ENCODE measurements around the gene GSDMA.
"Not testable (repeated sequence)": the region's sequence is repeated elsewhere in the genome, so short reads cannot be mapped to it uniquely, and the experiment has no call there.

GSDMA gene

DNA sequence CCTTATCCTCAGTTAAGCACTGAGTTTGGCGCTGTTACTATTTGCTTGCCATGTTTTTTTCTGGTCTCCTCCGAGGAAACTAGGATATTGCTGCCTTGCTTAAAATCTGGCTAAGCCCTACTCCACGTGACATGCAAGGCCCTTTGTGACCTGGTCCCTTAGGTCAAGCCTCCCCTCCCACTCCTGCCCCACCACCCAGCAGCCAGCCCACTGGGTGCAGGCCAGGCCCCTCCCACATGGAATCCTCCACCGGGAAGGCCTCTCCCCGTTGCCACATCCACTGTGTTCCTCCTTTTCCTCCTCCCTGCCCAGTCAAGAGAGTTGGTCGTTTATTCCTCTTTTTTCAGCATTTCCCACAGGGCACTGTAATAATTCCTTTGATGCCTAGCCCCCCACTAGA is 34.0 kb downstream of the GSDMA start:
- no peak for DNase-seq (ENCODE audit: low read depth)

DNA sequence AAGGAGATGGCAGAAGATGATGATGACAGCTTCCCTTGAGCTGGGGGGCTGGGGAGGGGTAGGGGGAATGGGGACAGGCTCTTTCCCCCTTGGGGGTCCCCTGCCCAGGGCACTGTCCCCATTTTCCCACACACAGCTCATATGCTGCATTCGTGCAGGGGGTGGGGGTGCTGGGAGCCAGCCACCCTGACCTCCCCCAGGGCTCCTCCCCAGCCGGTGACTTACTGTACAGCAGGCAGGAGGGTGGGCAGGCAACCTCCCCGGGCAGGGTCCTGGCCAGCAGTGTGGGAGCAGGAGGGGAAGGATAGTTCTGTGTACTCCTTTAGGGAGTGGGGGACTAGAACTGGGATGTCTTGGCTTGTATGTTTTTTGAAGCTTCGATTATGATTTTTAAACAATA is 34.7 kb downstream of the GSDMA start:
- no peak for DNase-seq (ENCODE audit: low read depth)

DNA sequence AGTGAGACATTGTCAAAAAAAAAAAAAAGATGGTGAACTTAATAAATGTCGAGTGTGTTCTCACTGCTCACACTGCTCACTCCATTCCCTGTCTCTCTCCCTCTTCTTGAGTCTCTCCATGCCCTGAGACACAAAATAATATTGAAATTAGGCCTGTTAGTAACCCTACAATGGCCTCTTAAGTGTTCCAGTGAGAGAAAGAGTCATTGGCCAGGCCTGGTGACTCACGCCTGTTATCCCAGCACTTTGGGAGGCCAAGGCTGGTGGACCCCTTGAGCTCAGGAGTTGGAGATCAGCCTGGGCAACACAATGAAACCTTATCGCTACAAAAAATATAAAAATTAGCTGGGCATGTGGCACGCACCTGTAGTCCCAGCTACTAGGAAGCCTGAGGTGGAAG is 36.3 kb downstream of the GSDMA start:
- DNase-seq (ENCODE audit: low read depth): no peak

DNA sequence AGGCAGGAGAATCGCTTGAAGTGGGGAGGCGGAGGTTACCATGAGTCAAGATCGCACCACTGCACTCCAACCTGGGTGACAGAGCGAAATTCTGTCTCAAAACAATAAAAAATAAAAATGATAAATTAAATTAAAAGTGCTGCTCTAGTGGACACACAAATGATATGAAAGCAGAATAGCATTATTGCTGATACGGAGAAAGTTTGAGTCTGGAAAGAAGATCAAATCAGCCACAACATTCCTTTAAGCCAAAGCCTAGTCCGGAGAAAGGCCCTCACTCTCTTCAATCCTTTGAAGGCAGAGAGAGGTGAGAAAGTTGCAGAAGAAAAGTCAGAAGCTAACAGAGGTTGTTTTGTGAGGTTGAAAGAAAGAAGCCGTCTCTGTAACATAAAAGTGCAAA is 37.4 kb downstream of the GSDMA start:
- DNase-seq (ENCODE audit: low read depth): no peak

DNA sequence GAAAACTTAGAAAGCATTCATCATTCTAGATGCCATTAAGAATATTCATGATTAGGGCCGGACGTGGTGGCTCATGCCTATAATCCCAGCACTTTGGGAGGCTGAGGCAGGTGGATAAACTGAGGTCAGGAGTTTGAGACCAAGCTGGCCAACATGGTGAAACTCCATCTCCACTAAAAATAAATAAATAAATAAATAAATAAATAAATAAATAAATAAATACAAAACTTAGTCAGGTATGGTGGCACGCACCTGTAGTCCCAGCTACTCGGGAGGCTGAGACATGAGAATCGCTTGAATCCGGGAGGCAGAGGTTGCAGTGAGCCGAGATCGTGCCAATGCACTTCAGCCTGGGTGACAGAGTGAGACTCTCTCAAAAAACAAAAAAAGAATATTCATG is 38.5 kb downstream of the GSDMA start:
- DNase-seq (ENCODE audit: low read depth): not testable (repeated sequence)

DNA sequence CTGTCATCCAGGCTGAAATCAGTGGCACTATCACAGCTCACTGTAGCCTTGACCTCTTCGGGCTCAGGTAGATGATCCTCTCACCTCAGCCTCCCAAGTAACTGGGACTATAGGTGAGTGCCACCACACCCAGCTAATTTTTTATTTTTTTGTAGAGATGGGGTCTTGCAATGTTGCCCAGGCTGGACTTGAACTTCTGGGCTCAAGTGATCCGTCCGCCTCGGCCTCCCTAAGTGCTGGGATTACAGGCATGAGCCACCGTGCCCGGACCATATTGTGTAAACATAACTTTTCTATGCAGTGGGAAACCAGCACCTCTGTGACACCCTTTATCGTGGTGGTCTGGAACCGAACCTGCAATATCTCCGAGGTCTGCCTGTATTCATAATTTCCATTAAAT is 41.3 kb downstream of the GSDMA start:
- DNase-seq (ENCODE audit: low read depth): no peak

DNA sequence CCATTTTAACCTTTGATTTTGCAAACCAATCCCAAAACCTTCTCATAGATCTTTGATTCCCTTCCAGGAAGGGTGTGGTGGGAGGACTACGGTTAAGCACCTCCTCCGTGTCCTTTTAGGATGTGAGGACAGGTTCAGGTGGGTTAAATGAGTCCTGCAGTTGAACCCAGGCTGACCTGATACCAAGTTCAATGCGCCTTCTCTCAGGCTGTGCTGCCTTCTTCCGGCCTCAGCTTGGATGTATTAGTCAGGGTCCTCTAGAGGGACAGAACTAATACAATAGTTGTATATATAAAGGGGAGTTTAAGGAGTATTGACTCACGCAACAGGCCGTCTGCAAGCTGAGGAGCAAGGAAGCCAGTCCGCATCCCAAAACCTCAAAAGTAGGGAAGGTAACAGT is 41.9 kb downstream of the GSDMA start:
- DNase-seq (ENCODE audit: low read depth): no peak

DNA sequence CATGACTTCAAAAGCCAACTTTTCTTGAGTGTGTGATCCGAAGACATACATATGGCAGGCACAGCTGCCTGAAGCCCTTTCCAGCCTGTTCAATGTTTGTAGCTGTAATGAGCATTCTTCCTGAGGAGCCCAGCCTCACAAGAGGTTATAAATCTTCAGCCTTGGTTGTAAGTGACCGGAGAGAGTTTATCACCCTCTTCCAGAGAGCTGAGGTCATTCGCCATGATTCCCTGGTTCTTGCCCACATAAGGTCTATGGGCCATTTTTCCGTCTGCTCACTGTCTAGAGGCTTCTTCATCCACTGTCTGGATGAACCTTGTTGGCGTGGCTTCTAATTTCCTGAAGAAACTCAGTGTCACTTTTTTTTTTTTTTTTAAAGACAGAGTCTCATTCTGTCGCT is 42.7 kb downstream of the GSDMA start:
- no peak for DNase-seq (ENCODE audit: low read depth)

DNA sequence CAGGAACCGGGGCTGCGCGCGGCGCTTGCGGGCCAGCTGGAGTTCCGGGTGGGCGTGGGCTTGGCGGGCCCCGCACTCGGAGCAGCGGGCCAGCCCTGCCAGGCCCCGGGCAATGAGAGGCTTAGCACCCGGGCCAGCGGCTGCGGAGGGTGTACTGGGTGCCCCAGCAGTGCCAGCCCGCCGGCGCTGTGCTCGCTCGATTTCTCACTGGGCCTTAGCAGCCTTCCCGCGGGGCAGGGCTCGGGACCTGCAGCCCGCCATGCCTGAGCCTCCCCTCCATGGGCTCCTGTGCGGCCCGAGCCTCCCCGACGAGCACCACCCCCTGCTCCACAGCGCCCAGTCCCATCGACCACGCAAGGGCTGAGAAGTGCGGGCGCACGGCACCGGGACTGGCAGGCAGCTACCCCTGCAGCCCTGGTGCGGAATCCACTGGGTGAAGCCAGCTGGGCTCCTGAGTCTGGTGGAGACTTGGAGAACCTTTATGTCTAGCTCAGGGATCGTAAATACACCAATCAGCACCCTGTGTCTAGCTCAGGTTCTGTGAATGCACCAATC is 48.2 kb downstream of the GSDMA start:
- not testable (repeated sequence) for DNase-seq (ENCODE audit: low read depth)

DNA sequence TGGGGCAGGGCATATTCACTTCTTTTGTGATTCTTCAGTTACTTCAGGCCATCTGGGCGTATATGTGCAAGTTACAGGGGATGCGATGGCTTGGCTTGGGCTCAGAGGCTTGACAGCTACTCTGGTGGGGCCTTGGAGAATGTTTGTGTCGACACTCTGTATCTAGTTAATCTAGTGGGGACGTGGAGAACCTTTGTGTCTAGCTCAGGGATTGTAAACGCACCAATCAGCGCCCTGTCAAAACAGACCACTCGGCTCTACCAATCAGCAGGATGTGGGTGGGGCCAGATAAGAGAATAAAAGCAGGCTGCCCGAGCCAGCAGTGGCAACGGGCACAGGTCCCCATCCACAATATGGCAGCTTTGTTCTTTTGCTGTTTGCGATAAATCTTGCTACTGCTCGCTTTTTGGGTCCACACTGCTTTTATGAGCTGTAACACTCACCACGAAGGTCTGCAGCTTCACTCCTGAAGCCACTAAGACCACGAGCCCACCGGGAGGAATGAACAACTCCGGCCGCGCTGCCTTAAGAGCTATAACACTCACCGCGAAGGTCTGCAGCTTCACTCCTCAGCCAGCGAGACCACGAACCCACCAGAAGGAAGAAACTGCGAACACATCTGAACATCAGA is 49.3 kb downstream of the GSDMA start:
- DNase-seq (ENCODE audit: low read depth): not testable (repeated sequence)

DNA sequence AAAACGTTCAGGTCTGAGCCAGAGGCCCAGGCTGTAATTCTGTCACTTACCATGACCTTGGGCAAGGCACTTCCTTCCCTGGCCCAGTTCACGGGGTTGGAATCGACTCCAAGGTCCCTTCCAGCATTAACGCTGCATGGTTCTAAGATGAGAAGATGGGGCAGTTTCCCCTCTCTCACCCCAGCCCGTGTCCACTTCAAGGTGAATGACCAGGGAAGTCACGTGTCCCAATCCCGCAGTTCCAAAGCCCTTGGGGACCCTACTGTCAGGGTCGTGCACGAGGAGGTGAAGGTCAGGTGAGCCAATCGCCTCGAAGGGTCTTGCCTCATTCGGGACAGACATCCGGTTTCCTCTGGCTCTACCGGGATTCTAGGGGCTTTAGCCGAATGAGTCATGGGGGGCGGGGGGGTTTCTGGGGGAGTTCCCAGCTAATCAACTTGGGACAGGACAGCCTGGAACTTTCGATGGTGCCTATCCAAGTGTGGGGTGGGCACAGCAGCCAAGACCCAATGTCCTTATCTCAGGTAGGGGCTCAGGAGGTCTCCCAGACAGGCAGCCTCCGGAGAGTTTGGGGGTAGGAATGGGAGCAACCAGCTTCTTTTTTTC is 51.7 kb downstream of the GSDMA start:
- DNase-seq (ENCODE audit: low read depth): no peak

DNA sequence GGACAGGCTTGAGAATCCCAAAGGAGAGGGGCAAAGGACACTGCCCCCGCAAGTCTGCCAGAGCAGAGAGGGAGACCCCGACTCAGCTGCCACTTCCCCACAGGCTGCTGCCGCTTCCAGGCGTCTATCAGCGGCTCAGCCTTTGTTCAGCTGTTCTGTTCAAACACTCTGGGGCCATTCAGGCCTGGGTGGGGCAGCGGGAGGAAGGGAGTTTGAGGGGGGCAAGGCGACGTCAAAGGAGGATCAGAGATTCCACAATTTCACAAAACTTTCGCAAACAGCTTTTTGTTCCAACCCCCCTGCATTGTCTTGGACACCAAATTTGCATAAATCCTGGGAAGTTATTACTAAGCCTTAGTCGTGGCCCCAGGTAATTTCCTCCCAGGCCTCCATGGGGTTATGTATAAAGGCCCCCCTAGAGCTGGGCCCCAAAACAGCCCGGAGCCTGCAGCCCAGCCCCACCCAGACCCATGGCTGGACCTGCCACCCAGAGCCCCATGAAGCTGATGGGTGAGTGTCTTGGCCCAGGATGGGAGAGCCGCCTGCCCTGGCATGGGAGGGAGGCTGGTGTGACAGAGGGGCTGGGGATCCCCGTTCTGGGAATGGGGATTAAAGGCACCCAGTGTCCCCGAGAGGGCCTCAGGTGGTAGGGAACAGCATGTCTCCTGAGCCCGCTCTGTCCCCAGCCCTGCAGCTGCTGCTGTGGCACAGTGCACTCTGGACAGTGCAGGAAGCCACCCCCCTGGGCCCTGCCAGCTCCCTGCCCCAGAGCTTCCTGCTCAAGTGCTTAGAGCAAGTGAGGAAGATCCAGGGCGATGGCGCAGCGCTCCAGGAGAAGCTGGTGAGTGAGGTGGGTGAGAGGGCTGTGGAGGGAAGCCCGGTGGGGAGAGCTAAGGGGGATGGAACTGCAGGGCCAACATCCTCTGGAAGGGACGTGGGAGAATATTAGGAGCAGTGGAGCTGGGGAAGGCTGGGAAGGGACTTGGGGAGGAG is 52.5 kb downstream of the GSDMA start, which contains the start of gene CSF3:
TSS of gene CSF3 (plus strand) at position 436 of the 993 bp plus-strand sequence. CDS start at position 471, 35 bp downstream.
- no peak for DNase-seq (ENCODE audit: low read depth)

DNA sequence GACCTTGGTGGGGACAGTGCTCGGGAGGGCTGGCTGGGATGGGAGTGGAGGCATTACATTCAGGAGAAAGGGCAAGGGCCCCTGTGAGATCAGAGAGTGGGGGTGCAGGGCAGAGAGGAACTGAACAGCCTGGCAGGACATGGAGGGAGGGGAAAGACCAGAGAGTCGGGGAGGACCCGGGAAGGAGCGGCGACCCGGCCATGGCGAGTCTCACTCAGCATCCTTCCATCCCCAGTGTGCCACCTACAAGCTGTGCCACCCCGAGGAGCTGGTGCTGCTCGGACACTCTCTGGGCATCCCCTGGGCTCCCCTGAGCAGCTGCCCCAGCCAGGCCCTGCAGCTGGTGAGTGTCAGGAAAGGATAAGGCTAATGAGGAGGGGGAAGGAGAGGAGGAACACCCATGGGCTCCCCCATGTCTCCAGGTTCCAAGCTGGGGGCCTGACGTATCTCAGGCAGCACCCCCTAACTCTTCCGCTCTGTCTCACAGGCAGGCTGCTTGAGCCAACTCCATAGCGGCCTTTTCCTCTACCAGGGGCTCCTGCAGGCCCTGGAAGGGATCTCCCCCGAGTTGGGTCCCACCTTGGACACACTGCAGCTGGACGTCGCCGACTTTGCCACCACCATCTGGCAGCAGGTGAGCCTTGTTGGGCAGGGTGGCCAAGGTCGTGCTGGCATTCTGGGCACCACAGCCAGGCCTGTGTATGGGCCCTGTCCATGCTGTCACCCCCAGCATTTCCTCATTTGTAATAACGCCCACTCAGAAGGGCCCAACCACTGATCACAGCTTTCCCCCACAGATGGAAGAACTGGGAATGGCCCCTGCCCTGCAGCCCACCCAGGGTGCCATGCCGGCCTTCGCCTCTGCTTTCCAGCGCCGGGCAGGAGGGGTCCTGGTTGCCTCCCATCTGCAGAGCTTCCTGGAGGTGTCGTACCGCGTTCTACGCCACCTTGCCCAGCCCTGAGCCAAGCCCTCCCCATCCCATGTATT is 53.5 kb downstream of the GSDMA start:
- no peak for DNase-seq (ENCODE audit: low read depth)

DNA sequence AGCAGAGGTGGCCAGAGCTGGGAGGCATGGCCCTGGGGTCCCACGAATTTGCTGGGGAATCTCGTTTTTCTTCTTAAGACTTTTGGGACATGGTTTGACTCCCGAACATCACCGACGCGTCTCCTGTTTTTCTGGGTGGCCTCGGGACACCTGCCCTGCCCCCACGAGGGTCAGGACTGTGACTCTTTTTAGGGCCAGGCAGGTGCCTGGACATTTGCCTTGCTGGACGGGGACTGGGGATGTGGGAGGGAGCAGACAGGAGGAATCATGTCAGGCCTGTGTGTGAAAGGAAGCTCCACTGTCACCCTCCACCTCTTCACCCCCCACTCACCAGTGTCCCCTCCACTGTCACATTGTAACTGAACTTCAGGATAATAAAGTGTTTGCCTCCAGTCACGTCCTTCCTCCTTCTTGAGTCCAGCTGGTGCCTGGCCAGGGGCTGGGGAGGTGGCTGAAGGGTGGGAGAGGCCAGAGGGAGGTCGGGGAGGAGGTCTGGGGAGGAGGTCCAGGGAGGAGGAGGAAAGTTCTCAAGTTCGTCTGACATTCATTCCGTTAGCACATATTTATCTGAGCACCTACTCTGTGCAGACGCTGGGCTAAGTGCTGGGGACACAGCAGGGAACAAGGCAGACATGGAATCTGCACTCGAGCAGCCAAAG is 54.7 kb downstream of the GSDMA start:
- DNase-seq (ENCODE audit: low read depth): no peak

DNA sequence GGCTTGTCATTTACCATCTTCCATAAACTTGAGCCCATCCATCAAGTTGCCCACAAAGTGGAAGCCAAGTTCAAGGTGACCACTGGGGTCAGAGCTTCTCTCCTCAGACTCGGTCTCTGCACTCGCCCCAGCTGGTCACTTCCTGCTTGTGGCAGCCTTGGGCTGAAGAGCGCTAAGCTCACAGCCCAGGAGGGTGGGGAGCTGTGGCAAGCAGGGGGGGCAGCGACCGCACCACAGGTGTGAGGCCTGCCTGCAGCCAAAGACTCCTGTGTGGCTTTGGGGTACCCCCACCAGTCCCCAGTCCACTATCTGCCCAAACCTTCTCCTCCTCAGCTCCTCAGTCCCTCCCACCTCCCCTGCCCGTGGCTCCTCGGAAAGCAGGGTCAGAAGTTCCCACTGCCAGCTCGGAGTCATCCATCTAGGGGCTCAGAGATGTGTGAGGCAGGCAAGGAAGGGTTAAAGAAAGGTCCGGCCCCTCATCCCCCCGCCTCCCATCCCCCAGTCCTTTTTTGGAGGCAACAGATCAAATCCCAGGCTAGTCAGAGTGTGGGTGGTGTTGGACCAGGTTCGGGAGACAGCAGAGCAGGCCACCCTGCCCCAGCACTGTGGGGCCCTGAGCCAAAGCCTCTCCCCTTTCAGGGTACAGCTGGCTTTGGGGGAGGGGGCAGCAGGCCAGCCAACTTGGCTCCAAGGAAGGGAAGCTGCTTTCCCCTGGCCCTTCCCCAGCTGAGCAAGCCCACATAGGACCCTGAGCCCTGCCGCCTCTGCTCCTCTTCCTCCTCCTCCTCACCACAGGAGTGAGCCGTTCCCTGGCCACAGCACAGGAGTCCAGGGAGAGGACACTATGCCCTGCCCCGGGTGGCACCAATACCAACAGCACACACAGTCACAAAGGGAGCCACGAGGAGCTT is 55.7 kb downstream of the GSDMA start:
- DNase-seq (ENCODE audit: low read depth): no peak

DNA sequence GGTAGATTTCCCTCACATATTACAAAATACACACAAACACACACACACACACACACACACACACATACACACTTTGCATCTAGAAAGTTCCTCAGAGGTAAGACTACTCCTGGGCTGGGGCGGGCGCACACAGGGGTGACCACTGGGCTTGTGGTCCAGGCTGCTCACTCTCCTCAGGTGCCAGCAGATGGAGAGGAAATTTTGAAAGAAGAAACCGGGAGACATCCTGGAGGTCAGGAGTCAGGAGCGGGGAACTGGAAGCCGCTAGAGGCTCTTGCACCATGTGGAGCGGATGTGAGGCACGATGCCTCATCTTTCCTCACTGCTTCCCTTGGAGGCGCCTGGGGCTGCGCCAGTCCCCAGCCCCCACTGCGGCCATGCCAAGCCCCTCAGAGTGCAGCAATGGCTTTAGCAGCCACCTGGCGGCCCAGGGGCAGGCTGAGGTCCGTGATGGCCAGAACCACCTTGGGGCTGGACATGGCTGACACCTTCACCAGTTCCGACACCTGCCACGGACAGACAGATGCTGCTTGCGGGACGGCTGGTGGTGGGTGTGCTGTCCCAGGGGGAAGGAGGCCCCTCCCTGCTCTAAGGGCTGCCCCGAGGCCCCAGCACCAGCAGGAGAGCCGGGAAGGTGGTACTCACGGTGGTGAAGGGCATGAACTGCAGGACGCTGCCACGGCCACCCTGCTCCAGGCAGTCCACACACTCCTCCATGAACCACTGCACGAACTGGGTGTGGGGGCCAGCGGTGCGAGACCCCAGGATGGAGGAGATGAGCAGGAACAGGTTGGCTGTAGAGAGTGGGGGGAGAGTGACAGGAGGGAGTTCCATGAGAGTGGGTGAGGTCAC is 56.6 kb downstream of the GSDMA start:
- DNase-seq (ENCODE audit: low read depth): peak; percentile 88

DNA sequence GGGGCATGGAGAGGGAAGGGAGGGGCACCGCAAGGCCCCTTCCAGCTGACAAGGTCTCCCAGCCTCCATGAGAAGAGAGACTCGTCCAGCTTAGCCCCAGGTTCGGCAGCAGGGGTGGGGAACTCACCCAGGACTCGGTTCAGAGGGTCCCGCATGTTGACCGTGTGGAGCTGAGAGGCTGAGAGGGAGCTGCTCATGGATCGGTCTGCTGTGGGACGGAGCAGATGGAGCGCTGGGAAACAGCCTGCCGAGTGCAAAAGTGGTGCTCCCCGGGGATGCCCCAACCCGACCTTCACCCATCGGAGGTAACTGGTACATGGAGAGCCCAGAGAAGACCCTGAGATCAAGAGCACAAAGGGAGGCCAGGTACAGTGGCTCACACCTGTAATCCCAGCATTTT is 57.3 kb downstream of the GSDMA start:
- no peak for DNase-seq (ENCODE audit: low read depth)

DNA sequence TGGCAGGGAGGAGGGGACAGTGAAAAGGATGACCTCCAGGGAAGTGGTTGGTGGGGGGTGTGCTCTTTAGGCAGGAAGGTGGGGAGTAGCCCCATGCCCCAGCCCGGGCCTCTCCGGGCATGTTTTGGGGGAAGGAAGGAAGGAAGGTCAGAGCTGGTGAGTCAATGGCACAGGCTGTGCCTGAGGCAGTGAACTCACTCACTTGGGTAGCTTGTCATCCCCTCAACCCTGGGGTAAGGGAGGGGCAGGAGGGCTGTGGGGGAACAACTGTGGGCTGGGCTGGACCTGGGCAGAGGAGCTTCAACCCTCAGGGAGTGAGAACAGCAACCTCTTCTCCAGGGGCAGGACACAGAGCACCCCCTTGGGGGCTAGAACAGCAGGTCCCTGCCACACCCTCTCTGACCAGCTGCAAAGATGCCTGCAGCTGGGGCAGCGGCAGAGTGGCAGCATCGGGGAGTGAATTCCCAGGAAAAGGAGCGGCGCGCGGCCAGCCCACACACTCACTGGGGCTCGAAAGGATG is 58.7 kb downstream of the GSDMA start:
- DNase-seq (ENCODE audit: low read depth): peak; percentile 88

Data from HS-5 (cell line).